WTC11 (cell line): Measurements from ENCODE around the gene ZNF646. TPM values are rescaled to one million over a fixed set of nuclear protein-coding genes. Genes with fewer than 3 reads are reported as not detected.

ENCODE experiments used
- ATAC-seq: fragments of 200-7000 bp; cut with Tn5 transposase; 2 replicates; pipeline ENCODE4 v1.10.0; 2021; ENCODE audit warnings: mild to moderate bottlenecking, moderate library complexity
- CTCF ChIA-PET: fragments of 300-600 bp; sonication (Branson Sonifier 250); formaldehyde crosslinking; loops from one replicate; lab custom pipeline; 2021; ENCODE audit warnings: antibody characterized with exemption; lab: Charles Lee
- POLR2A ChIA-PET: fragments of 350-600 bp; sonication (Branson Sonifier 250); formaldehyde crosslinking; loops from one replicate; lab custom pipeline; 2021; ENCODE audit warnings: antibody characterized with exemption; lab: Charles Lee
- DNase-seq: peaks from one replicate; pipeline ENCODE4 v3.0.0; 2021; ENCODE audit warnings: low spot score
- H3K27ac Mint-ChIP-seq: 2 replicates; pipeline ENCODE4 v1.8.0; 2021; ENCODE audit warnings: mixed read lengths
- H3K27me3 Mint-ChIP-seq: 2 replicates; pipeline ENCODE4 v1.8.0; 2021; ENCODE audit warnings: low read depth, mild to moderate bottlenecking, moderate library complexity, mixed read lengths
- H3K36me3 Mint-ChIP-seq: 2 replicates; pipeline ENCODE4 v1.8.0; 2021; ENCODE audit warnings: mixed read lengths
- H3K4me1 Mint-ChIP-seq: 2 replicates; pipeline ENCODE4 v1.8.0; 2022; ENCODE audit warnings: mixed read lengths
- H3K4me3 Mint-ChIP-seq: 2 replicates; pipeline ENCODE4 v1.8.0; 2021; ENCODE audit warnings: mild to moderate bottlenecking, moderate library complexity, mixed read lengths
- H3K9me3 Mint-ChIP-seq: 2 replicates; pipeline ENCODE4 v1.8.0; 2021; ENCODE audit warnings: mixed read lengths
- CBFB ChIP-seq: sonication (generic); formaldehyde crosslinking; IDR thresholded peaks from 2 replicates; pipeline ENCODE4 v1.8.1; 2022; ENCODE audit warnings: mild to moderate bottlenecking, low read depth, missing genetic modification reagents
- GTF2I ChIP-seq: fragments of 250-450 bp; sonication (Bioruptor Pico); conservative IDR thresholded peaks from 2 replicates; pipeline ENCODE4 v1.4.0; 2021; ENCODE audit warnings: mild to moderate bottlenecking
- KAT7 ChIP-seq: sonication (generic); formaldehyde crosslinking; IDR thresholded peaks from 2 replicates; pipeline ENCODE4 v1.8.1; 2023; ENCODE audit warnings: missing genetic modification reagents, mild to moderate bottlenecking, borderline replicate concordance
- NR2C2 ChIP-seq: sonication (generic); formaldehyde crosslinking; IDR thresholded peaks from 2 replicates; pipeline ENCODE4 v1.8.0; 2022; ENCODE audit warnings: mild to moderate bottlenecking, missing genetic modification reagents
- RORB ChIP-seq: fragments of 250-450 bp; sonication (Bioruptor Pico); IDR thresholded peaks from 2 replicates; pipeline ENCODE4 v1.9.0; 2021; ENCODE audit warnings: mild to moderate bottlenecking
- SMAD4 ChIP-seq: sonication (generic); formaldehyde crosslinking; IDR thresholded peaks from 2 replicates; pipeline ENCODE4 v1.8.0; 2022; ENCODE audit warnings: mild to moderate bottlenecking, missing genetic modification reagents
- TP53 ChIP-seq: sonication (generic); formaldehyde crosslinking; IDR thresholded peaks from 2 replicates; pipeline ENCODE4 v1.8.1; 2023; ENCODE audit warnings: mild to moderate bottlenecking, missing genetic modification reagents
- ZBTB21 ChIP-seq: sonication (generic); formaldehyde crosslinking; IDR thresholded peaks from 2 replicates; pipeline ENCODE4 v1.8.1; 2023; ENCODE audit warnings: mild to moderate bottlenecking, missing genetic modification reagents, borderline replicate concordance
- total RNA-seq: library from RNA; stranded (reverse); gene quantifications from 3 replicates; pipeline ENCODE4 v1.2.3, GENCODE V29; 2021
- TF ChIP-seq, protein P1 (sequence below): sonication (generic); formaldehyde crosslinking; IDR thresholded peaks from 2 replicates; pipeline ENCODE4 v1.8.0; 2022; ENCODE audit warnings: mild to moderate bottlenecking, missing genetic modification reagents
- TF ChIP-seq, protein P2 (sequence below): sonication (generic); formaldehyde crosslinking; IDR thresholded peaks from 2 replicates; pipeline ENCODE4 v1.8.0; 2022; ENCODE audit warnings: mild to moderate bottlenecking, missing genetic modification reagents
- TF ChIP-seq, protein P3 (sequence below): fragments of 250-450 bp; sonication (Bioruptor Pico); IDR thresholded peaks from 2 replicates; pipeline ENCODE4 v1.9.0; 2021; ENCODE audit warnings: mild to moderate bottlenecking
- TF ChIP-seq, protein P4 (sequence below): sonication (generic); formaldehyde crosslinking; IDR thresholded peaks from 2 replicates; pipeline ENCODE4 v1.8.0; 2022; ENCODE audit warnings: missing genetic modification reagents
- TF ChIP-seq, protein P5 (sequence below): sonication (generic); formaldehyde crosslinking; IDR thresholded peaks from 2 replicates; pipeline ENCODE4 v1.8.1; 2022; ENCODE audit warnings: low read depth, missing genetic modification reagents, borderline replicate concordance
- TF ChIP-seq, protein P6 (sequence below): fragments of 250-450 bp; sonication (Bioruptor Pico); IDR thresholded peaks from 2 replicates; pipeline ENCODE4 v1.9.0; 2021; ENCODE audit warnings: mild to moderate bottlenecking, borderline replicate concordance

Gene ZNF646
- total RNA-seq, 1 experiment from 2014 or later = 29.3 TPM

DNA sequence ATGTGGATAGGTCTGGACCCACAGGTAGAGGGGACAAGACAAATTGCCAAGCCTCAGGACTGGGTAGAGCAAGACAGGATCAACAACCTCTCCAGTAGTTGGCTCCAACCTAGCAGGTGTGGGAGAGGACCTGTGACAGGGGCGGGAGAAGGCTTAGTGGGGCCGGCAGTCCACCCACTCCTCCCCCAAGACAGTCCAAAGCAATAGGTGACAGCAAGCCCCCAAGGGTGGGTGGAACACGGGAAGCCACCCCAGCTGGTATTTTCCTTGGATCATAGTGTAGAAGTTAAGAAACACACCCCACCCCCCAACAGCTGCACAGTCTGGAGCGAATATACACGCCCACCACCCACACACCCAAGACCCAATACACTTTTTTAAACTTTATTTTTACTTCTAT, 45.0 kb upstream of the ZNF646 start:
- ATAC-seq (no peak), DNase-seq (no peak)
- Mint-ChIP-seq H3K27ac (no peak overlapping the region), H3K36me3 (no peaks in the 10 kb centered on the region), H3K9me3 (no peaks in the 10 kb centered on the region), H3K4me3 (no peak overlapping the region), H3K4me1 (peaks cover 4% of the 10 kb centered on the region; the same call in 1 of the 2 replicates), H3K27me3 (no peaks in the 10 kb centered on the region; the same call in 1 of the 2 replicates)
- CTCF ChIA-PET = interaction anchor here (0.7 to 1.2 kb wide), 2 partner anchors 88 to 114 kb away, joined by 3 to 4 read pairs; partner anchors contain the start of gene KAT8
- TF ChIP-seq GTF2I (CRISPR knock-in tag) (no peak), NR2C2 (no peak), TP53 (no peak), RORB (no peak), SMAD4 (CRISPR knock-in tag) (no peak), CBFB (CRISPR knock-in tag) (no peak), KAT7 (CRISPR knock-in tag) (no peak), ZBTB21 (CRISPR knock-in tag) (no peak)
- TF ChIP-seq, protein P1, sequence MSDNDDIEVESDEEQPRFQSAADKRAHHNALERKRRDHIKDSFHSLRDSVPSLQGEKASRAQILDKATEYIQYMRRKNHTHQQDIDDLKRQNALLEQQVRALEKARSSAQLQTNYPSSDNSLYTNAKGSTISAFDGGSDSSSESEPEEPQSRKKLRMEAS (CRISPR knock-in tag) = no peak
- TF ChIP-seq, protein P2, sequence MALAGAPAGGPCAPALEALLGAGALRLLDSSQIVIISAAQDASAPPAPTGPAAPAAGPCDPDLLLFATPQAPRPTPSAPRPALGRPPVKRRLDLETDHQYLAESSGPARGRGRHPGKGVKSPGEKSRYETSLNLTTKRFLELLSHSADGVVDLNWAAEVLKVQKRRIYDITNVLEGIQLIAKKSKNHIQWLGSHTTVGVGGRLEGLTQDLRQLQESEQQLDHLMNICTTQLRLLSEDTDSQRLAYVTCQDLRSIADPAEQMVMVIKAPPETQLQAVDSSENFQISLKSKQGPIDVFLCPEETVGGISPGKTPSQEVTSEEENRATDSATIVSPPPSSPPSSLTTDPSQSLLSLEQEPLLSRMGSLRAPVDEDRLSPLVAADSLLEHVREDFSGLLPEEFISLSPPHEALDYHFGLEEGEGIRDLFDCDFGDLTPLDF (CRISPR knock-in tag) = no peak
- TF ChIP-seq, protein P3, sequence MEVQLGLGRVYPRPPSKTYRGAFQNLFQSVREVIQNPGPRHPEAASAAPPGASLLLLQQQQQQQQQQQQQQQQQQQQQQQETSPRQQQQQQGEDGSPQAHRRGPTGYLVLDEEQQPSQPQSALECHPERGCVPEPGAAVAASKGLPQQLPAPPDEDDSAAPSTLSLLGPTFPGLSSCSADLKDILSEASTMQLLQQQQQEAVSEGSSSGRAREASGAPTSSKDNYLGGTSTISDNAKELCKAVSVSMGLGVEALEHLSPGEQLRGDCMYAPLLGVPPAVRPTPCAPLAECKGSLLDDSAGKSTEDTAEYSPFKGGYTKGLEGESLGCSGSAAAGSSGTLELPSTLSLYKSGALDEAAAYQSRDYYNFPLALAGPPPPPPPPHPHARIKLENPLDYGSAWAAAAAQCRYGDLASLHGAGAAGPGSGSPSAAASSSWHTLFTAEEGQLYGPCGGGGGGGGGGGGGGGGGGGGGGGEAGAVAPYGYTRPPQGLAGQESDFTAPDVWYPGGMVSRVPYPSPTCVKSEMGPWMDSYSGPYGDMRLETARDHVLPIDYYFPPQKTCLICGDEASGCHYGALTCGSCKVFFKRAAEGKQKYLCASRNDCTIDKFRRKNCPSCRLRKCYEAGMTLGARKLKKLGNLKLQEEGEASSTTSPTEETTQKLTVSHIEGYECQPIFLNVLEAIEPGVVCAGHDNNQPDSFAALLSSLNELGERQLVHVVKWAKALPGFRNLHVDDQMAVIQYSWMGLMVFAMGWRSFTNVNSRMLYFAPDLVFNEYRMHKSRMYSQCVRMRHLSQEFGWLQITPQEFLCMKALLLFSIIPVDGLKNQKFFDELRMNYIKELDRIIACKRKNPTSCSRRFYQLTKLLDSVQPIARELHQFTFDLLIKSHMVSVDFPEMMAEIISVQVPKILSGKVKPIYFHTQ (CRISPR knock-in tag) = no peak
- TF ChIP-seq, protein P4, sequence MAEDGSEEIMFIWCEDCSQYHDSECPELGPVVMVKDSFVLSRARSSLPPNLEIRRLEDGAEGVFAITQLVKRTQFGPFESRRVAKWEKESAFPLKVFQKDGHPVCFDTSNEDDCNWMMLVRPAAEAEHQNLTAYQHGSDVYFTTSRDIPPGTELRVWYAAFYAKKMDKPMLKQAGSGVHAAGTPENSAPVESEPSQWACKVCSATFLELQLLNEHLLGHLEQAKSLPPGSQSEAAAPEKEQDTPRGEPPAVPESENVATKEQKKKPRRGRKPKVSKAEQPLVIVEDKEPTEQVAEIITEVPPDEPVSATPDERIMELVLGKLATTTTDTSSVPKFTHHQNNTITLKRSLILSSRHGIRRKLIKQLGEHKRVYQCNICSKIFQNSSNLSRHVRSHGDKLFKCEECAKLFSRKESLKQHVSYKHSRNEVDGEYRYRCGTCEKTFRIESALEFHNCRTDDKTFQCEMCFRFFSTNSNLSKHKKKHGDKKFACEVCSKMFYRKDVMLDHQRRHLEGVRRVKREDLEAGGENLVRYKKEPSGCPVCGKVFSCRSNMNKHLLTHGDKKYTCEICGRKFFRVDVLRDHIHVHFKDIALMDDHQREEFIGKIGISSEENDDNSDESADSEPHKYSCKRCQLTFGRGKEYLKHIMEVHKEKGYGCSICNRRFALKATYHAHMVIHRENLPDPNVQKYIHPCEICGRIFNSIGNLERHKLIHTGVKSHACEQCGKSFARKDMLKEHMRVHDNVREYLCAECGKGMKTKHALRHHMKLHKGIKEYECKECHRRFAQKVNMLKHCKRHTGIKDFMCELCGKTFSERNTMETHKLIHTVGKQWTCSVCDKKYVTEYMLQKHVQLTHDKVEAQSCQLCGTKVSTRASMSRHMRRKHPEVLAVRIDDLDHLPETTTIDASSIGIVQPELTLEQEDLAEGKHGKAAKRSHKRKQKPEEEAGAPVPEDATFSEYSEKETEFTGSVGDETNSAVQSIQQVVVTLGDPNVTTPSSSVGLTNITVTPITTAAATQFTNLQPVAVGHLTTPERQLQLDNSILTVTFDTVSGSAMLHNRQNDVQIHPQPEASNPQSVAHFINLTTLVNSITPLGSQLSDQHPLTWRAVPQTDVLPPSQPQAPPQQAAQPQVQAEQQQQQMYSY (CRISPR knock-in tag) = no peak
- TF ChIP-seq, protein P5, sequence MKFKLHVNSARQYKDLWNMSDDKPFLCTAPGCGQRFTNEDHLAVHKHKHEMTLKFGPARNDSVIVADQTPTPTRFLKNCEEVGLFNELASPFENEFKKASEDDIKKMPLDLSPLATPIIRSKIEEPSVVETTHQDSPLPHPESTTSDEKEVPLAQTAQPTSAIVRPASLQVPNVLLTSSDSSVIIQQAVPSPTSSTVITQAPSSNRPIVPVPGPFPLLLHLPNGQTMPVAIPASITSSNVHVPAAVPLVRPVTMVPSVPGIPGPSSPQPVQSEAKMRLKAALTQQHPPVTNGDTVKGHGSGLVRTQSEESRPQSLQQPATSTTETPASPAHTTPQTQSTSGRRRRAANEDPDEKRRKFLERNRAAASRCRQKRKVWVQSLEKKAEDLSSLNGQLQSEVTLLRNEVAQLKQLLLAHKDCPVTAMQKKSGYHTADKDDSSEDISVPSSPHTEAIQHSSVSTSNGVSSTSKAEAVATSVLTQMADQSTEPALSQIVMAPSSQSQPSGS (CRISPR knock-in tag) = no peak
- TF ChIP-seq, protein P6, sequence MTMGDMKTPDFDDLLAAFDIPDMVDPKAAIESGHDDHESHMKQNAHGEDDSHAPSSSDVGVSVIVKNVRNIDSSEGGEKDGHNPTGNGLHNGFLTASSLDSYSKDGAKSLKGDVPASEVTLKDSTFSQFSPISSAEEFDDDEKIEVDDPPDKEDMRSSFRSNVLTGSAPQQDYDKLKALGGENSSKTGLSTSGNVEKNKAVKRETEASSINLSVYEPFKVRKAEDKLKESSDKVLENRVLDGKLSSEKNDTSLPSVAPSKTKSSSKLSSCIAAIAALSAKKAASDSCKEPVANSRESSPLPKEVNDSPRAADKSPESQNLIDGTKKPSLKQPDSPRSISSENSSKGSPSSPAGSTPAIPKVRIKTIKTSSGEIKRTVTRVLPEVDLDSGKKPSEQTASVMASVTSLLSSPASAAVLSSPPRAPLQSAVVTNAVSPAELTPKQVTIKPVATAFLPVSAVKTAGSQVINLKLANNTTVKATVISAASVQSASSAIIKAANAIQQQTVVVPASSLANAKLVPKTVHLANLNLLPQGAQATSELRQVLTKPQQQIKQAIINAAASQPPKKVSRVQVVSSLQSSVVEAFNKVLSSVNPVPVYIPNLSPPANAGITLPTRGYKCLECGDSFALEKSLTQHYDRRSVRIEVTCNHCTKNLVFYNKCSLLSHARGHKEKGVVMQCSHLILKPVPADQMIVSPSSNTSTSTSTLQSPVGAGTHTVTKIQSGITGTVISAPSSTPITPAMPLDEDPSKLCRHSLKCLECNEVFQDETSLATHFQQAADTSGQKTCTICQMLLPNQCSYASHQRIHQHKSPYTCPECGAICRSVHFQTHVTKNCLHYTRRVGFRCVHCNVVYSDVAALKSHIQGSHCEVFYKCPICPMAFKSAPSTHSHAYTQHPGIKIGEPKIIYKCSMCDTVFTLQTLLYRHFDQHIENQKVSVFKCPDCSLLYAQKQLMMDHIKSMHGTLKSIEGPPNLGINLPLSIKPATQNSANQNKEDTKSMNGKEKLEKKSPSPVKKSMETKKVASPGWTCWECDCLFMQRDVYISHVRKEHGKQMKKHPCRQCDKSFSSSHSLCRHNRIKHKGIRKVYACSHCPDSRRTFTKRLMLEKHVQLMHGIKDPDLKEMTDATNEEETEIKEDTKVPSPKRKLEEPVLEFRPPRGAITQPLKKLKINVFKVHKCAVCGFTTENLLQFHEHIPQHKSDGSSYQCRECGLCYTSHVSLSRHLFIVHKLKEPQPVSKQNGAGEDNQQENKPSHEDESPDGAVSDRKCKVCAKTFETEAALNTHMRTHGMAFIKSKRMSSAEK (CRISPR knock-in tag) = no peak
- POLR2A ChIA-PET = no interaction called here
